SKM-1 treated with dmso at 0.1 percent for 144 hours (cell line): ENCODE measurements around the gene CSNK1G1.
"Not testable (repeated sequence)": the region's sequence is repeated elsewhere in the genome, so short reads cannot be mapped to it uniquely, and the experiment has no call there.

ENCODE experiments used
- DNase-seq: peaks from one replicate; lab custom pipeline; 2025; ENCODE audit not compliant: unreplicated experiment; lab: John Stamatoyannopoulos, UW

Gene CSNK1G1

GRCh38 chr15:64288999-64289398 lies 67.0 kb downstream of the CSNK1G1 start:
- no peak for DNase-seq

- DNase-seq: no peak
Observed at GRCh38 chr15:64288577-64288976, 67.4 kb downstream of the CSNK1G1 start.

GRCh38 chr15:64287953-64288352 lies 68.0 kb downstream of the CSNK1G1 start:
- no peak for DNase-seq

GRCh38 chr15:64286473-64286872 lies 69.5 kb downstream of the CSNK1G1 start:
- no peak for DNase-seq

- DNase-seq: no peak
Observed at GRCh38 chr15:64285871-64286270, 70.1 kb downstream of the CSNK1G1 start.

- DNase-seq: no peak
Observed at GRCh38 chr15:64285150-64285549, 70.8 kb downstream of the CSNK1G1 start.

- peak; percentile 61 for DNase-seq
Observed at GRCh38 chr15:64284042-64284441, 71.9 kb downstream of the CSNK1G1 start.

- DNase-seq: no peak
Observed at GRCh38 chr15:64282701-64283100, 73.3 kb downstream of the CSNK1G1 start.

GRCh38 chr15:64279131-64279530 lies 76.8 kb downstream of the CSNK1G1 start:
- no peak for DNase-seq

- no peak for DNase-seq
Observed at GRCh38 chr15:64275934-64276333, 80.0 kb downstream of the CSNK1G1 start.

GRCh38 chr15:64274341-64274950 lies 81.5 kb downstream of the CSNK1G1 start:
- no peak for DNase-seq

GRCh38 chr15:64267331-64267973 lies 88.5 kb downstream of the CSNK1G1 start:
- no peak for DNase-seq

GRCh38 chr15:64265188-64265587 lies 90.8 kb downstream of the CSNK1G1 start:
- DNase-seq: not testable (repeated sequence)

- no peak for DNase-seq
Observed at GRCh38 chr15:64264502-64264901, 91.5 kb downstream of the CSNK1G1 start.

- DNase-seq: no peak
Observed at GRCh38 chr15:64263567-64263966, 92.4 kb downstream of the CSNK1G1 start.

GRCh38 chr15:64256051-64256450 lies 99.9 kb downstream of the CSNK1G1 start:
- DNase-seq: no peak

- no peak for DNase-seq
Observed at GRCh38 chr15:64251658-64252057, 104.3 kb downstream of the CSNK1G1 start.

- DNase-seq: no peak
Observed at GRCh38 chr15:64251121-64251520, 104.9 kb downstream of the CSNK1G1 start.

- no peak for DNase-seq
Observed at GRCh38 chr15:64249883-64250575, 105.9 kb downstream of the CSNK1G1 start.

GRCh38 chr15:64249406-64249805 lies 106.6 kb downstream of the CSNK1G1 start:
- DNase-seq: no peak

- no peak for DNase-seq
Observed at GRCh38 chr15:64247906-64248541, 107.9 kb downstream of the CSNK1G1 start.

GRCh38 chr15:64247535-64247905 lies 108.5 kb downstream of the CSNK1G1 start:
- DNase-seq: no peak
